H1 (cell line): ENCODE data around the gene CCL8. TPM values are rescaled to one million over a fixed set of nuclear protein-coding genes. Genes with fewer than 3 reads are reported as not detected.

Experiments
- CTCF ChIA-PET: fragments of 300-600 bp; sonication (Branson Sonifier 250); formaldehyde crosslinking; loops from one replicate; lab custom pipeline; 2021; ENCODE audit not compliant: partially characterized antibody; lab: Charles Lee
- POLR2A ChIA-PET: fragments of 300-600 bp; sonication (Branson Sonifier 250); formaldehyde crosslinking; loops from one replicate; lab custom pipeline; 2021; ENCODE audit warnings: inconsistent platforms; ENCODE audit not compliant: partially characterized antibody; lab: Charles Lee
- DNase-seq, 2 experiments: peaks; one replicate each; pipeline versions ENCODE4 v3.0.0 to v3.0.0-alpha.2; 2010 to 2022; ENCODE audit warnings: low spot score in 2 of 2, low read depth in 1 of 2, mixed read lengths in 1 of 2
- FAIRE-seq: peaks from 2 replicates; lab custom pipeline; 2011; peaks lifted over from hg19 to GRCh38; lab: Jason Lieb, UNC
- H2AFZ ChIP-seq: 2 replicates; pipeline ENCODE4 v1.8.1; 2012; ENCODE audit warnings: low read length, inconsistent platforms
- H2AK5ac ChIP-seq: 2 replicates; pipeline ENCODE4 v1.6.1; 2013; ENCODE audit warnings: low read depth, low read length
- H2BK120ac ChIP-seq: replicated peaks from 2 replicates; pipeline ENCODE3; 2013; ENCODE audit warnings: low read depth, low read length, inconsistent platforms
- H2BK12ac ChIP-seq: 2 replicates; pipeline ENCODE4 v1.6.1; 2013; ENCODE audit warnings: low read depth, low read length
- H2BK15ac ChIP-seq: 2 replicates; pipeline ENCODE4 v1.6.1; 2013; ENCODE audit warnings: low read length
- H2BK20ac ChIP-seq: 2 replicates; pipeline ENCODE4 v1.6.1; 2013; ENCODE audit warnings: low read length
- H2BK5ac ChIP-seq: 2 replicates; pipeline ENCODE4 v1.6.1; 2013; ENCODE audit warnings: low read depth, low read length
- H3K14ac ChIP-seq: 2 replicates; pipeline ENCODE4 v1.6.1; 2013; ENCODE audit warnings: inconsistent platforms; ENCODE audit not compliant: insufficient read length
- H3K18ac ChIP-seq: 2 replicates; pipeline ENCODE4 v1.6.1; 2013; ENCODE audit warnings: low read length; ENCODE audit errors: extremely low read depth
- H3K23ac ChIP-seq: 2 replicates; pipeline ENCODE4 v1.6.1; 2013; ENCODE audit warnings: inconsistent platforms; ENCODE audit not compliant: insufficient read length
- H3K23me2 ChIP-seq: 2 replicates; pipeline ENCODE4 v1.6.1; 2013; ENCODE audit warnings: low read depth, low read length
- H3K27ac ChIP-seq: 2 replicates; pipeline ENCODE4 v1.6.1; 2011; ENCODE audit warnings: low read depth, low read length, inconsistent platforms
- H3K27me3 ChIP-seq, 4 experiments: replicated peaks in 1 of 4; 1 replicate in 1 of 4; 2 replicates in 3 of 4; pipeline versions ENCODE4 v1.6.1 to v1.8.1; 2011 to 2013; ENCODE audit warnings: low read length in 3 of 4, mild to moderate bottlenecking in 3 of 4, inconsistent platforms in 2 of 4, mixed read lengths in 2 of 4, moderate library complexity in 1 of 4; ENCODE audit not compliant: control insufficient read depth in 3 of 4, insufficient read depth in 3 of 4; ENCODE audit errors: extremely low read depth in 1 of 4
- H3K36me3 ChIP-seq, 4 experiments: 2 replicates each; pipeline versions ENCODE4 v1.6.1 to v1.8.1; 2011 to 2013; ENCODE audit warnings: mild to moderate bottlenecking in 4 of 4, low read length in 3 of 4, moderate library complexity in 2 of 4, control low read depth in 1 of 4, inconsistent platforms in 1 of 4; ENCODE audit not compliant: insufficient read depth in 4 of 4, control insufficient read depth in 2 of 4
- H3K4ac ChIP-seq: replicated peaks from 2 replicates; pipeline ENCODE3; 2013; ENCODE audit warnings: low read length, low read depth, mixed read lengths, inconsistent platforms; ENCODE audit not compliant: insufficient read length
- H3K4me1 ChIP-seq, 4 experiments: replicated peaks in 1 of 4; 1 replicate in 1 of 4; 2 replicates in 3 of 4; pipeline versions ENCODE4 v1.6.1 to v1.8.1; 2011 to 2013; ENCODE audit warnings: low read length in 3 of 4, inconsistent platforms in 2 of 4, mixed read lengths in 1 of 4; ENCODE audit not compliant: insufficient read depth in 4 of 4, control insufficient read depth in 3 of 4
- H3K4me2 ChIP-seq, 2 experiments: 2 replicates each; pipeline versions ENCODE4 v1.6.1 to v1.8.1; 2011 to 2013; ENCODE audit warnings: low read depth in 2 of 2, low read length in 2 of 2, control low read depth in 1 of 2, inconsistent platforms in 1 of 2, mild to moderate bottlenecking in 1 of 2; ENCODE audit not compliant: insufficient read depth in 1 of 2
- H3K4me3 ChIP-seq, 4 experiments: fragments of 200-600, 300-600 bp in 1 of 4; sonication (generic), shearing (Covaris generic), sonication (Bioruptor Twin) in 1 of 4; 2 replicates each; pipeline versions ENCODE4 v1.5.1 to v1.8.1; 2011 to 2016; ENCODE audit warnings: low read length in 4 of 4, low read depth in 3 of 4, control low read depth in 2 of 4, inconsistent platforms in 2 of 4, mild to moderate bottlenecking in 2 of 4, mixed read lengths in 1 of 4, moderate library complexity in 1 of 4; ENCODE audit not compliant: insufficient read depth in 2 of 4; ENCODE audit errors: extremely low read depth in 1 of 4
- H3K56ac ChIP-seq: replicated peaks from 2 replicates; pipeline ENCODE3; 2013; ENCODE audit warnings: low read depth, mild to moderate bottlenecking, mixed read lengths, low read length, inconsistent platforms; ENCODE audit not compliant: insufficient read length
- H3K79me1 ChIP-seq: 2 replicates; pipeline ENCODE4 v1.6.1; 2013; ENCODE audit warnings: low read depth, low read length, control low read depth
- H3K79me2 ChIP-seq, 2 experiments: 2 replicates each; pipeline versions ENCODE4 v1.6.1 to v1.8.1; 2012 to 2013; ENCODE audit warnings: low read length in 2 of 2, mild to moderate bottlenecking in 2 of 2, inconsistent platforms in 1 of 2; ENCODE audit not compliant: insufficient read depth in 2 of 2, control insufficient read depth in 1 of 2
- H3K9ac ChIP-seq, 4 experiments: replicated peaks in 1 of 4; 1 replicate in 1 of 4; 2 replicates in 3 of 4; pipeline versions ENCODE4 v1.6.1 to v1.8.1; 2011 to 2013; ENCODE audit warnings: low read depth in 3 of 4, low read length in 3 of 4, control low read depth in 2 of 4, mild to moderate bottlenecking in 2 of 4, moderate library complexity in 2 of 4, inconsistent platforms in 1 of 4; ENCODE audit errors: extremely low read depth in 1 of 4
- H3K9me3 ChIP-seq, 2 experiments: 2 replicates each; pipeline versions ENCODE4 v1.6.1 to v1.8.1; 2012 to 2013; ENCODE audit warnings: mild to moderate bottlenecking in 2 of 2, moderate library complexity in 2 of 2, control low read depth in 1 of 2, inconsistent platforms in 1 of 2, low read depth in 1 of 2, low read length in 1 of 2, mixed read lengths in 1 of 2; ENCODE audit not compliant: insufficient read depth in 2 of 2
- H4K20me1 ChIP-seq, 2 experiments: replicated peaks in 1 of 2; 2 replicates each; pipeline versions ENCODE3 to v1.8.1; 2011 to 2013; ENCODE audit warnings: inconsistent platforms in 2 of 2, low read length in 2 of 2, mild to moderate bottlenecking in 1 of 2; ENCODE audit not compliant: insufficient read depth in 2 of 2, control insufficient read depth in 1 of 2
- H4K5ac ChIP-seq: 2 replicates; pipeline ENCODE4 v1.6.1; 2013; ENCODE audit warnings: low read length, low read depth, mixed read lengths, inconsistent platforms; ENCODE audit not compliant: insufficient read length
- H4K8ac ChIP-seq: 2 replicates; pipeline ENCODE4 v1.8.0; 2013; ENCODE audit warnings: mild to moderate bottlenecking, moderate library complexity, low read length, inconsistent platforms; ENCODE audit not compliant: insufficient read depth; ENCODE audit errors: extremely low read depth
- H4K91ac ChIP-seq: replicated peaks from 2 replicates; pipeline ENCODE3; 2013; ENCODE audit warnings: low read length, mixed read lengths, inconsistent platforms; ENCODE audit not compliant: insufficient read length
- CHD1 ChIP-seq: IDR thresholded peaks from 2 replicates; pipeline ENCODE4 v1.6.1; 2012; ENCODE audit warnings: low read depth, low read length, improper control_type of control experiment
- KDM1A ChIP-seq: fragments of 200-600, 300-600 bp; sonication (generic); IDR thresholded peaks from 2 replicates; pipeline ENCODE4 v1.7.1; 2016; ENCODE audit warnings: mild to moderate bottlenecking, low read length, borderline replicate concordance
- KDM5A ChIP-seq: fragments of 200-600 bp; IDR thresholded peaks from 2 replicates; pipeline ENCODE4 v1.7.1; 2012; ENCODE audit warnings: mild to moderate bottlenecking, low read length, inconsistent platforms, mixed read lengths
- NRF1 ChIP-seq: IDR thresholded peaks from 2 replicates; pipeline ENCODE4 v1.6.1; 2011; ENCODE audit warnings: mild to moderate bottlenecking, low read depth, low read length, improper control_type of control experiment
- RNF2 ChIP-seq: fragments of 200-900, 300-1000 bp; sonication (generic); IDR thresholded peaks from 2 replicates; pipeline ENCODE4 v1.7.1; 2016; ENCODE audit warnings: borderline replicate concordance, low read depth, mild to moderate bottlenecking, antibody characterized with exemption, low read length; ENCODE audit not compliant: poor library complexity, severe bottlenecking; ENCODE audit errors: missing control alignments
- RXRA ChIP-seq: IDR thresholded peaks from 2 replicates; pipeline ENCODE4 v1.6.1; 2011; ENCODE audit warnings: low read depth, mild to moderate bottlenecking, low read length, moderate library complexity; ENCODE audit not compliant: insufficient read depth
- TAF1 ChIP-seq: IDR thresholded peaks from 2 replicates; pipeline ENCODE4 v1.6.1; 2011; ENCODE audit warnings: mild to moderate bottlenecking, low read depth, low read length
- ZNF274 ChIP-seq: IDR thresholded peaks from 2 replicates; pipeline ENCODE4 v1.7.0; 2012; ENCODE audit warnings: low read length, borderline replicate concordance; ENCODE audit errors: extremely low read depth
- WGBS, 2 experiments: shearing (Covaris generic) in 1 of 2; methylation state at CpG; one replicate each; pipeline versions ENCODE4 v1.1.6 to v1.1.7; 2013 to 2015; ENCODE audit warnings: low lambda C conversion rate in 2 of 2, mixed read lengths in 2 of 2, inconsistent platforms in 1 of 2, low coverage in 1 of 2, missing lambda C conversion rate in 1 of 2; ENCODE audit not compliant: insufficient replicate concordance in 2 of 2, insufficient coverage in 1 of 2, insufficient read length in 1 of 2; ENCODE audit errors: extremely low coverage in 1 of 2, missing lambda C conversion rate in 1 of 2; 5-methylcytosine and 5-hydroxymethylcytosine counted together
- polyA plus RNA-seq, 7 experiments: library from polyadenylated mRNA; depleted of rRNA in 3 of 7; stranded (reverse) in 5 of 7; unstranded in 2 of 7; fragments of >200 nt in 5 of 7; fragments of 200-250 nt in 2 of 7; gene quantifications; 1 replicate in 5 of 7; 2 replicates in 1 of 7; 4 replicates in 1 of 7; pipeline versions ENCODE4 v1.2.1 to v1.2.3, GENCODE V29; 2011 to 2013; ENCODE audit warnings: missing spikeins in 2 of 7, mixed read lengths in 2 of 7
- total RNA-seq: library from RNA; stranded (reverse); fragmentation: NEBNext Ultra II Directional; extraction: Animal tissue kit (Norgen Biotek cat#: 25700); gene quantifications from 2 replicates; pipeline ENCODE4 v1.2.1, GENCODE V29; 2021
- TF ChIP-seq, protein P1 (sequence below): IDR thresholded peaks from 2 replicates; pipeline ENCODE4 v1.6.1; 2012; ENCODE audit warnings: inconsistent platforms

The CCL8 gene
- total and polyA plus RNA-seq, 2 of the 8 experiments (the other 6 are each of a cell fraction or from before 2014, with no cell fraction given) = not detected

DNA sequence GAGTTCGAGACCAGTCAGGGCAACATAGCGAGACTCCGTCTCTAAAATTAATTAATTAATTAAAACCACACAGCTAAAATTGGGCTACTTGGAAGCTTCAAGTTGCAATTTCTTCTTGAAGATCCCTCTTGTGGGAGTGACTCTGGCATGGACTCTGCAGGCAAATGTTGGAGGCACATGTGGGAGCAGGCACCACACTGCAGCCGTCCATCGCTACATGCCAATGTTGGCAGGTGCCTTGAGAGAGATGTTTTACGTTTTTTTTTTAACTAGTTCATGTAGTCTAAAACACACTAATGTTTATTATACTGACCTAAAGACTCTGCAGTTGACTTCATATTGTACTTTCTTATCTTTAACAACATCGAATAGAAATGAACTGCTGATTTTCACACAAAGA, 7.9 kb upstream of the CCL8 start:
- Histone ChIP-seq H3K14ac (no peak overlapping the region), H3K23ac (no peak overlapping the region), H3K9me3 (no peaks in the 10 kb centered on the region), H3K36me3 (no peaks in the 10 kb centered on the region), H3K4me1 (no peaks in the 10 kb centered on the region), H3K4me2 (no peak overlapping the region), H3K4me3 (no peak overlapping the region), H3K9ac (no peak overlapping the region), H3K23me2 (no peaks in the 10 kb centered on the region), H4K8ac (no peak overlapping the region), H3K56ac (no peak overlapping the region), H2BK120ac (no peak overlapping the region), H2BK15ac (no peak overlapping the region), H3K79me2 (no peaks in the 10 kb centered on the region), H3K27ac (no peak overlapping the region), H2BK5ac (no peak overlapping the region), H2BK12ac (no peak overlapping the region), H3K4ac (no peak overlapping the region), H4K20me1 (no peaks in the 10 kb centered on the region), H3K27me3 (no peaks in the 10 kb centered on the region), H4K5ac (no peak overlapping the region), H2AK5ac (no peak overlapping the region), H4K91ac (no peak overlapping the region), H3K79me1 (no peaks in the 10 kb centered on the region), H2AFZ (no peak overlapping the region), H3K18ac (no peak overlapping the region), H2BK20ac (no peak overlapping the region)
- WGBS, 2 experiments = 95% methylated on average over 7 of the region's 7 CpGs; no CpG with 5 or more reads in 1 of the 2 experiments
- POLR2A ChIA-PET = no interaction called here
- no peak for DNase-seq
- TF ChIP-seq KDM5A = no peak
- TF ChIP-seq TAF1 = no peak
- TF ChIP-seq RNF2 = no peak
- TF ChIP-seq CHD1 = no peak
- TF ChIP-seq ZNF274 = no peak
- TF ChIP-seq KDM1A = no peak
- no peak for TF ChIP-seq NRF1
- TF ChIP-seq, protein P1, sequence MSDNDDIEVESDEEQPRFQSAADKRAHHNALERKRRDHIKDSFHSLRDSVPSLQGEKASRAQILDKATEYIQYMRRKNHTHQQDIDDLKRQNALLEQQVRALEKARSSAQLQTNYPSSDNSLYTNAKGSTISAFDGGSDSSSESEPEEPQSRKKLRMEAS = no peak
- TF ChIP-seq RXRA = no peak
- CTCF ChIA-PET = interaction anchor here (1.1 to 13.3 kb wide), 5 partner anchors 10 to 108 kb away, joined by 3 to 210 read pairs (median 4); no protein-coding TSS in a partner anchor
- FAIRE-seq = no peak
